Neutrophil (primary cell): Measurements from ENCODE around the gene EPYC.

Source experiments
- H3K27ac ChIP-seq: fragments of 200-600 bp; sonication (generic); 2 replicates; pipeline ENCODE4 v1.5.1; 2016; ENCODE audit warnings: mild to moderate bottlenecking, moderate library complexity
- H3K27me3 ChIP-seq: fragments of 200-600 bp; sonication (generic); 2 replicates; pipeline ENCODE4 v1.6.0; 2016; ENCODE audit warnings: mild to moderate bottlenecking
- H3K36me3 ChIP-seq: fragments of 200-600 bp; sonication (generic); 2 replicates; pipeline ENCODE4 v1.5.1; 2017
- H3K4me1 ChIP-seq, 2 experiments: fragments of 200-600 bp in 1 of 2; sonication (generic) in 1 of 2; 1 replicate in 1 of 2; 2 replicates in 1 of 2; pipeline versions ENCODE4 v1.5.1 to v1.6.1; 2013 to 2016; ENCODE audit warnings: low read depth in 1 of 2, low read length in 1 of 2, mild to moderate bottlenecking in 1 of 2, moderate library complexity in 1 of 2; ENCODE audit not compliant: control insufficient read depth in 1 of 2, insufficient read depth in 1 of 2
- H3K4me3 ChIP-seq, 2 experiments: fragments of 200-600 bp in 1 of 2; sonication (generic) in 1 of 2; 1 replicate in 1 of 2; 2 replicates in 1 of 2; pipeline ENCODE4 v1.5.1; 2013 to 2016; ENCODE audit warnings: low read depth in 1 of 2, low read length in 1 of 2, mild to moderate bottlenecking in 1 of 2, moderate library complexity in 1 of 2
- H3K9me3 ChIP-seq: fragments of 200-600 bp; sonication (generic); 2 replicates; pipeline ENCODE4 v1.5.1; 2016
- CTCF ChIP-seq: fragments of 200-600 bp; sonication (generic); IDR thresholded peaks from 2 replicates; pipeline ENCODE4 v1.5.1; 2016; ENCODE audit warnings: antibody characterized with exemption

The EPYC gene

DNA sequence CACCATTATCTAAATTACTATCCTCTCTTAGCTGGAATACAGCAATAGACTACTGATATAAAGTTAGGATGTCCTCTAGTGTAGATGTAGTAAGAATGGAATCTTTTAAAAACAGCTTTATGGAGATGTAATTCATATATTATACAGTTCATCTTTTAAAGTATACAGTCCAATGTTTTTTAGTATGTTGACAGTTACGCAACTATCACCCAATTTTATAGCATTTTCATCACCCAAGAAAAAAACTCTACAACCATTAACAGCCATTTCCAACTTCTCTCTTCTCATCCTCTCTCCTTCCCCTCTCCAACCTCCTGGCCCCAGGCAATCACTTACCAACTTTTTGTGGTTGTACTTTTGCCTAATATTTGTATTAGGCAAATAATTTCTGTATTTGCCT is 22.6 kb downstream of the EPYC start:
- no peak overlapping the region for H3K4me3 ChIP-seq
- H3K27me3 ChIP-seq: no peaks in the 10 kb centered on the region
- no peak for TF ChIP-seq CTCF
- H3K9me3 ChIP-seq: no peaks in the 10 kb centered on the region
- no peaks in the 10 kb centered on the region for H3K4me1 ChIP-seq
- no peak overlapping the region for H3K27ac ChIP-seq
- no peaks in the 10 kb centered on the region for H3K36me3 ChIP-seq

DNA sequence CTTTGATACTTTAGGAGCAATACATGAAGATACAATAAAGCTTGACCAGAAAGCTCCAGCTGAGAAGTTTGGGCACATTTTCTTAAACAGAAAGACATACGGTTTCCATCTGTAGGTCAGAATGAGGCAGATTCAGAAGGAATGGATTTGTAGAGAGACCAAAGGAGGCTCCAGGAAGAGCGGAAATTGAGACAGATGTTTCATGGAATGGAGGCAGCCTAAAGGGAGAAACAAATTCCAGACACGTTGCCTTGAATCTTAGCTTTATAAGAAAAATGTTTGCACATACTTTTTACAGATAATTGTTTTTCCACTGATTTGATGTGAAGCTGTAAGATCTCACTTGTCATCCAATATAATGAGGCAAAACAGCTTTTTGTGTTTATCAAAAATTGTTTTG is 24.8 kb downstream of the EPYC start:
- Histone ChIP-seq H3K27me3 (no peaks in the 10 kb centered on the region), H3K27ac (no peak overlapping the region), H3K4me3 (no peak overlapping the region), H3K36me3 (no peaks in the 10 kb centered on the region), H3K4me1 (no peaks in the 10 kb centered on the region), H3K9me3 (no peaks in the 10 kb centered on the region)
- no peak for TF ChIP-seq CTCF

- Histone ChIP-seq H3K4me3 (no peak overlapping the region), H3K27me3 (no peaks in the 10 kb centered on the region), H3K4me1 (no peaks in the 10 kb centered on the region), H3K36me3 (no peaks in the 10 kb centered on the region), H3K9me3 (no peaks in the 10 kb centered on the region), H3K27ac (no peak overlapping the region)
- TF ChIP-seq CTCF: no peak
Observed at GRCh38 chr12:90979019-90979418, 25.8 kb downstream of the EPYC start.

DNA sequence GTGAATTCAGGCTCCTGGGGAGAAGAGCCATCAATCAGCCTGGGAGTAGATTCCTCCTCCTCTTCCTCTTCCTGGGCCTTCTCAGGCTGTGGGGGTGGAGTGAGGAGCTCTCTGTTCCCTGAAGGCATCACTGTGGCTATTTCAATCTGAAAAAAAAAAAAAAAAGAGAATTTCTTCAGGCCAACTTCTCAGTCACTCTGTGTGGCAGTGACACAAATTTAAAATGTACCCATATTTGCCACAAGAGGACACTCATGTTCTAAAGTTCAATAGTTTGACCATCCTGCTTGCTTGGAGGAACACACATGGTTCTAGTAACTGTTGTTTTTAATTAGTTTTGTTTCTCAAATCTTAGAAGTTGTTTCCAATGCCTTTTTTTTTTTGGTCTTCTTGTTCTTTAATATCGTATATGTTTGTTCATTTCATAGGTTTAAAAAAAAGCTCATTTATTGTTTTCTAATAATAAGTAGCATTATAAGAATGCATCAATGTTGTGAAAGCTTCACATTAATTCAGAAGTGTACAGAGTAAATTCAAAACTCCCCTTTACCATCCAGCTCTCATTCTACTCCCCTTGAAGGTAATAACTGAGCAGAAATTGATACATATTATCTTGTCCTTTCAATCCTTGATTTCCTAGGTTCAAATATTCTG is 26.5 kb downstream of the EPYC start:
- Histone ChIP-seq H3K9me3 (no peaks in the 10 kb centered on the region), H3K27ac (no peak overlapping the region), H3K4me1 (no peaks in the 10 kb centered on the region), H3K27me3 (no peaks in the 10 kb centered on the region), H3K4me3 (no peak overlapping the region), H3K36me3 (no peaks in the 10 kb centered on the region)
- no peak for TF ChIP-seq CTCF

GRCh38 chr12:90977224-90977623 is 27.5 kb downstream of the EPYC start:
- Histone ChIP-seq H3K4me3 (no peak overlapping the region), H3K27me3 (no peaks in the 10 kb centered on the region), H3K36me3 (no peaks in the 10 kb centered on the region), H3K4me1 (no peaks in the 10 kb centered on the region), H3K9me3 (no peaks in the 10 kb centered on the region), H3K27ac (no peak overlapping the region)
- TF ChIP-seq CTCF: no peak

- H3K27me3 ChIP-seq: no peaks in the 10 kb centered on the region
- H3K27ac ChIP-seq: no peak overlapping the region
- H3K9me3 ChIP-seq: no peaks in the 10 kb centered on the region
- no peak overlapping the region for H3K4me3 ChIP-seq
- TF ChIP-seq CTCF: no peak
- no peaks in the 10 kb centered on the region for H3K4me1 ChIP-seq
- H3K36me3 ChIP-seq: no peaks in the 10 kb centered on the region
Observed at GRCh38 chr12:90974286-90974685, 30.5 kb downstream of the EPYC start.
